Measurements from ENCODE around the gene TST.

DNA sequence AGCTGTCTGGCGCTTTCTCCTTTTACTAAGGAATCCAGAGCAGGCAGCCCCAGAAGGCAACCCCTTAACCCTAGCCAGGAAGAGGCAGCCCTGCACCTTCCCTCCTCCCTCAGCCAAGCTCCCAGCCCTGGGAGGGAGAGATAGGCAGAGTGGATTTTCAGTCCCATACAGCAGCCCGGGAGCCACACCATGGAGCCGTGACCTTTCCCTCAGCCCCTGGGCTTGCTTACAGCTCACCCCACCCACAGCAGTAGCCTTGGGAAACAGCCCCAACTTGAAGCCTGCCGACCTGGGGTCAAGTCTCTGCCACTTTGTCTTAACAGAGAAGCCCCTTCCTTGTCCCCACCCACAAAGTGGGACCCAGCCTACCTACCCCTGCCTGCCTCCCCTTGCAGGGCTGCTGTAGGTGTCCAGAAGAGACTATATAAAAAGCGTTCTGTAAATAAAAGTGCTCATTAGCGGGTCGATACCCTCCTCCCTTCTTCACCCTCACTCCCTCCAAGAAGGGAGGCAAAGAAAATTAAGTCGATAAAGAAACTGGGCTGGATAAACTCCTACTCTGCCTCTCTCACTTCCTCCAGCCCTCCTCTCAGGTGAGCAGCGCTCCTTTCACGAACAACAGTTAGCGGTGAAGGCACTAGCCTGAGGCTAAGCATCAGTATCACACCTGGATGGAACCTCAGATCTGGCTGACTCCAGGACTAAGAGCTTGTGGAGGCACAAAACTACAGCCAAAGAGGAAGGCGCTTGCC, 4.2 kb downstream of the TST start:
- TF ChIP-seq, protein P1, sequence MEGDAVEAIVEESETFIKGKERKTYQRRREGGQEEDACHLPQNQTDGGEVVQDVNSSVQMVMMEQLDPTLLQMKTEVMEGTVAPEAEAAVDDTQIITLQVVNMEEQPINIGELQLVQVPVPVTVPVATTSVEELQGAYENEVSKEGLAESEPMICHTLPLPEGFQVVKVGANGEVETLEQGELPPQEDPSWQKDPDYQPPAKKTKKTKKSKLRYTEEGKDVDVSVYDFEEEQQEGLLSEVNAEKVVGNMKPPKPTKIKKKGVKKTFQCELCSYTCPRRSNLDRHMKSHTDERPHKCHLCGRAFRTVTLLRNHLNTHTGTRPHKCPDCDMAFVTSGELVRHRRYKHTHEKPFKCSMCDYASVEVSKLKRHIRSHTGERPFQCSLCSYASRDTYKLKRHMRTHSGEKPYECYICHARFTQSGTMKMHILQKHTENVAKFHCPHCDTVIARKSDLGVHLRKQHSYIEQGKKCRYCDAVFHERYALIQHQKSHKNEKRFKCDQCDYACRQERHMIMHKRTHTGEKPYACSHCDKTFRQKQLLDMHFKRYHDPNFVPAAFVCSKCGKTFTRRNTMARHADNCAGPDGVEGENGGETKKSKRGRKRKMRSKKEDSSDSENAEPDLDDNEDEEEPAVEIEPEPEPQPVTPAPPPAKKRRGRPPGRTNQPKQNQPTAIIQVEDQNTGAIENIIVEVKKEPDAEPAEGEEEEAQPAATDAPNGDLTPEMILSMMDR (IDR thresholded peaks at IDR 0.05; ENCODE audit: low read depth, low read length): no peak
- TF ChIP-seq EZH2phosphoT487 (IDR thresholded peaks at IDR 0.05; ENCODE audit: low read depth): no peak

All from OCI-LY3 (cell line).